ENCODE results near the gene AQP2. TPM values are rescaled to one million over a fixed set of nuclear protein-coding genes. Genes with fewer than 3 reads are reported as not detected.
A peak's percentile ranks its signal among the peaks of the same experiment; 100 is the strongest.

The AQP2 gene
- total RNA-seq, 1 donor from 2014 or later = not detected

- no peak overlapping the region for H3K4me3 ChIP-seq
- no peak for TF ChIP-seq CTCF (IDR thresholded peaks at IDR 0.05)
- peak; percentile 52 for DNase-seq
- ATAC-seq = no peak
- no peaks in the 10 kb centered on the region for H3K36me3 ChIP-seq
- no peaks in the 10 kb centered on the region for H3K27me3 ChIP-seq
- intact Hi-C loops (cut with DNase I) = loop anchor here (5.0 kb wide), 2 partner anchors 88 to 103 kb away; partner anchors contain the start of gene ASIC1
- no peak overlapping the region for H3K27ac ChIP-seq
- no peaks in the 10 kb centered on the region for H3K9me3 ChIP-seq
- peaks cover 8% of the 10 kb centered on the region for H3K4me1 ChIP-seq
Measured at GRCh38 chr12:49969027-49969426, 18.5 kb downstream of the AQP2 start.

GRCh38 chr12:49969651-49970429 is 19.3 kb downstream of the AQP2 start:
- H3K36me3 ChIP-seq = no peaks in the 10 kb centered on the region
- no peaks in the 10 kb centered on the region for H3K27me3 ChIP-seq
- no peak for TF ChIP-seq CTCF (IDR thresholded peaks at IDR 0.05)
- no peak for ATAC-seq
- no peak overlapping the region for H3K27ac ChIP-seq
- DNase-seq = peak; percentile 51
- intact Hi-C loops (cut with DNase I) = loop anchor here (5.0 kb wide), 2 partner anchors 87 to 102 kb away; partner anchors contain the start of gene ASIC1
- H3K9me3 ChIP-seq = no peaks in the 10 kb centered on the region
- H3K4me1 ChIP-seq = peaks cover 8% of the 10 kb centered on the region
- H3K4me3 ChIP-seq = no peak overlapping the region

GRCh38 chr12:49970658-49971057 is 20.1 kb downstream of the AQP2 start:
- intact Hi-C loops (cut with DNase I) = no loop called here
- no peak for DNase-seq
- H3K27me3 ChIP-seq = no peaks in the 10 kb centered on the region

GRCh38 chr12:49971141-49971540 is 20.6 kb downstream of the AQP2 start:
- Histone ChIP-seq H3K4me1 (peaks cover 8% of the 10 kb centered on the region), H3K27ac (no peak overlapping the region), H3K27me3 (no peaks in the 10 kb centered on the region), H3K36me3 (no peaks in the 10 kb centered on the region), H3K9me3 (no peaks in the 10 kb centered on the region), H3K4me3 (no peak overlapping the region)
- intact Hi-C loops (cut with DNase I) = no loop called here
- peak; percentile 44 for DNase-seq
- ATAC-seq = no peak
- TF ChIP-seq CTCF (IDR thresholded peaks at IDR 0.05) = no peak

More at GRCh38 chr12:49970658-49971057, 20.1 kb downstream of the AQP2 start:
- H3K4me3 ChIP-seq = no peak overlapping the region
- TF ChIP-seq CTCF (IDR thresholded peaks at IDR 0.05) = no peak
- ATAC-seq = no peak
- no peaks in the 10 kb centered on the region for H3K36me3 ChIP-seq
- H3K27ac ChIP-seq = no peak overlapping the region
- H3K9me3 ChIP-seq = no peaks in the 10 kb centered on the region
- peaks cover 8% of the 10 kb centered on the region for H3K4me1 ChIP-seq

GRCh38 chr12:49972129-49972528 is 21.6 kb downstream of the AQP2 start:
- H3K36me3 ChIP-seq = no peaks in the 10 kb centered on the region
- ATAC-seq (no peak), DNase-seq (peak; percentile 45)
- H3K27ac ChIP-seq = no peak overlapping the region
- no peak for TF ChIP-seq CTCF (IDR thresholded peaks at IDR 0.05)
- H3K27me3 ChIP-seq = no peaks in the 10 kb centered on the region
- no peaks in the 10 kb centered on the region for H3K9me3 ChIP-seq
- peaks cover 6% of the 10 kb centered on the region for H3K4me1 ChIP-seq
- intact Hi-C loops (cut with DNase I) = no loop called here
- H3K4me3 ChIP-seq = no peak overlapping the region
